HG02852 (cell line): Measurements from ENCODE around the gene EPHA8.

Source experiments
- ATAC-seq: cut with Tn5 transposase; IDR thresholded peaks from one replicate; pipeline ENCODE4 v1.9.1; 2021; ENCODE audit warnings: mild to moderate bottlenecking, moderate library complexity; ENCODE audit not compliant: unreplicated experiment

Gene EPHA8

DNA sequence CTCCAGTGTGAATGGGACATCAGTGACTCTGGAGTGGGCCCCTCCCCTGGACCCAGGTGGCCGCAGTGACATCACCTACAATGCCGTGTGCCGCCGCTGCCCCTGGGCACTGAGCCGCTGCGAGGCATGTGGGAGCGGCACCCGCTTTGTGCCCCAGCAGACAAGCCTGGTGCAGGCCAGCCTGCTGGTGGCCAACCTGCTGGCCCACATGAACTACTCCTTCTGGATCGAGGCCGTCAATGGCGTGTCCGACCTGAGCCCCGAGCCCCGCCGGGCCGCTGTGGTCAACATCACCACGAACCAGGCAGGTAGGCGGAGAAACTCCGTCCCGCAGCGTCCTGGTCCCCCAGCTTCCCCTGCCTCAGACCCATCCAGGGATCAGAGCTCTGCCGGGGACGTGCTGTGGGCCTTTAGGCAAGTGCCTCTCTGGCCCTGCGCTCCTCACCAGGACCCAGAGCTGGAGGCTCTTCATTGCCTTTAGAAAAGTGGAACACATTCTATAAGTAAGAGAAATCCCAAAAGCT, 25.7 kb downstream of the EPHA8 start:
- no peak for ATAC-seq

DNA sequence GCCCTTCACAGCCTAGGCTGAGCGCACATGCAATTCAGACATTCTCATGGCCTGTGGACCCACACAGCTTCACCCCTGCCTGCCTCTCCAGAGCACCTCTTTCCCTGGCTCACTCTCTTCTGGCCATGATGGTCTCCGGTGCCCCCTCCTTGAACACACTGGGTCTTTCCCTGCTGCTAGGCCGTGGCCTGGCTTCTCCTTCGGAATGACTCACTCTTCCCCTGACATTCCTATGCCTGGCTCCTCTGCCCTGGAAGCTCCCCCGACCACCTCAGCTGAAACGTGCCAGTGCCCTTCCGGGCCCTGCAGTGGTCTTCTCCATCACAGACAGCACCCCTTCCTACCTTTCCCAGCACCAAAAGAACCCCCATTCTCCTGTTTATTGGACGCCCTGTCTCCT, 28.3 kb downstream of the EPHA8 start:
- ATAC-seq, result no peak

DNA sequence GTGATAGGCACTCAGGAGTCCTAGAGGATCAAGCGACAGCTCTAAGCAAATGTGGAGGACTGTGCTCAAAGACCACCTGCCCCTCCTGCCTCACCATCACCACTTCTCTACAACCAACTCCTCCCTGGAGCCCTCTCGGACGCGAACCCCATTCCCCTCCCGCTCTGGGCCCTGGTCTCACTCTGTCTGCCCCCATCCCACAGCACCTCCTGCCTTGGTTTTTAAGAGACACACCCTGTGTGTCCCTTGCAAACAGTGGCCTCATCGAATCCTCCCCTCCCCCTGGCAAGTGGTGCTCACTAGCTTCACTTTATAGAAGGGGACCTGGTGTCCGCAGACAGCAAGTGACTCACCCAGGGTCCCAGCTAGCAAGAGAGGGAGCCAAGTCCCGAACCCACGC, 28.8 kb downstream of the EPHA8 start:
- no peak for ATAC-seq

DNA sequence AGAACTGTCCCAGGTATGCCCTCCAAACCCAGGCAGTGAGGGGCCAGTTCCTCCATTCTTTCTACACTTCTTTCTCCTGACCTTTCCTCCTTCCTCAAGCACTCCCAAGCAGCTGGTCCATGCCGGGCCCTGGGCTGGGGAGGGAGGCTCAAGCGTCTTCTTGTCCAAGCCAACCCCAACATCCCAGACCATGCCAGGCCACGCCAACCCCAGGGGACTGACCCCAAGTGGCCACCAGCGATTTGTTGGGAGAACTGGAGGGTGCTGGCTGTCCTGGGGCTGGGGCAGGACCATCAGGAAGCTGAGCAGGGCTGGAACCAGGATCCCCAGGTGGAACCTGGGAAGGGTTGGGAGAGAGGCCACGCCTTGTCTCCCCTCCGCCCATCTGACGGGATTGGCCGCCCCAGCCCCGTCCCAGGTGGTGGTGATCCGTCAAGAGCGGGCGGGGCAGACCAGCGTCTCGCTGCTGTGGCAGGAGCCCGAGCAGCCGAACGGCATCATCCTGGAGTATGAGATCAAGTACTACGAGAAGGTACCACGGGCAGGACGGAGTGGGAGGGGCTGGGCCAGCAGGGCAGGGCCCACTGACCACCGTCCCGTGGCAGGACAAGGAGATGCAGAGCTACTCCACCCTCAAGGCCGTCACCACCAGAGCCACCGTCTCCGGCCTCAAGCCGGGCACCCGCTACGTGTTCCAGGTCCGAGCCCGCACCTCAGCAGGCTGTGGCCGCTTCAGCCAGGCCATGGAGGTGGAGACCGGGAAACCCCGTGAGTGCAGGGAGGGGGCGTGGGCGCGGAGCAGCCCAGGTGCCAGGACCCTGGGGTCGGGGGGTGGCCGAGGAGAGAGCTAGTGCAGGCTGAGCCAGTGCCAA, 29.9 kb downstream of the EPHA8 start:
- ATAC-seq, result no peak

GRCh38 chr1:22594396-22594795, 31.1 kb downstream of the EPHA8 start:
- no peak for ATAC-seq

- no peak for ATAC-seq
Observed at GRCh38 chr1:22595108-22595507, 31.8 kb downstream of the EPHA8 start.

DNA sequence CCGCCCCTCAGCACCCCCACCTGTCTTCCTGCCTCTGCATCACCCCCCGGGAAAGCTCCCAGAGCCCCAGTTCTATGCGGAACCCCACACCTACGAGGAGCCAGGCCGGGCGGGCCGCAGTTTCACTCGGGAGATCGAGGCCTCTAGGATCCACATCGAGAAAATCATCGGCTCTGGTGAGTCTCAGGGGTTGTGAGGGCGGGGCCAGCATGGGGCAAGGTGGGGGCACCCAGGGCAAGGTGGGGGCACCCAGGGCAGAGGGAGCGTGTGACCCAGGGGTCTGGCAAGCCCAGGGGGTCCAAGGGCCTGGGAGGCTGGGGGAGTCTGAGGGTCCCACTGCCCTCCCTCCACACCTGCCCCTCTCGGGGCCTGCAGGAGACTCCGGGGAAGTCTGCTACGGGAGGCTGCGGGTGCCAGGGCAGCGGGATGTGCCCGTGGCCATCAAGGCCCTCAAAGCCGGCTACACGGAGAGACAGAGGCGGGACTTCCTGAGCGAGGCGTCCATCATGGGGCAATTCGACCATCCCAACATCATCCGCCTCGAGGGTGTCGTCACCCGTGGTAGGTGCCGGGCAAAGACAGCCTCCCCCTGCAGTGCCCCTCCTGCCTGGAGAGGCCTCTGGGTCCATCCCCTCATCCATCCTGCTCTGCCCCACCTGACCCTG, 34.1 kb downstream of the EPHA8 start:
- ATAC-seq, result no peak

- no peak for ATAC-seq
Observed at GRCh38 chr1:22597996-22598395, 34.7 kb downstream of the EPHA8 start.

DNA sequence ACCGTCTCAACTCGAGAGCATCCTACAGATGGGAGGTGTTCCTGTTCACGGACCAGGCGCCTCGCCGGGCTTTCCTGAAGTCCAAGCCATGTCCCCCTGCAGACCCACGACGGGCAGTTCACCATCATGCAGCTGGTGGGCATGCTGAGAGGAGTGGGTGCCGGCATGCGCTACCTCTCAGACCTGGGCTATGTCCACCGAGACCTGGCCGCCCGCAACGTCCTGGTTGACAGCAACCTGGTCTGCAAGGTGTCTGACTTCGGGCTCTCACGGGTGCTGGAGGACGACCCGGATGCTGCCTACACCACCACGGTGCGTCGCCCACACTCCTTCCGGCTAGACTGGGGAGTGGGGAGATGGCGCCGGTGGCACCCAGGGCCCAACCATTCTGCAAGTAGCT, 35.4 kb downstream of the EPHA8 start:
- no peak for ATAC-seq

DNA sequence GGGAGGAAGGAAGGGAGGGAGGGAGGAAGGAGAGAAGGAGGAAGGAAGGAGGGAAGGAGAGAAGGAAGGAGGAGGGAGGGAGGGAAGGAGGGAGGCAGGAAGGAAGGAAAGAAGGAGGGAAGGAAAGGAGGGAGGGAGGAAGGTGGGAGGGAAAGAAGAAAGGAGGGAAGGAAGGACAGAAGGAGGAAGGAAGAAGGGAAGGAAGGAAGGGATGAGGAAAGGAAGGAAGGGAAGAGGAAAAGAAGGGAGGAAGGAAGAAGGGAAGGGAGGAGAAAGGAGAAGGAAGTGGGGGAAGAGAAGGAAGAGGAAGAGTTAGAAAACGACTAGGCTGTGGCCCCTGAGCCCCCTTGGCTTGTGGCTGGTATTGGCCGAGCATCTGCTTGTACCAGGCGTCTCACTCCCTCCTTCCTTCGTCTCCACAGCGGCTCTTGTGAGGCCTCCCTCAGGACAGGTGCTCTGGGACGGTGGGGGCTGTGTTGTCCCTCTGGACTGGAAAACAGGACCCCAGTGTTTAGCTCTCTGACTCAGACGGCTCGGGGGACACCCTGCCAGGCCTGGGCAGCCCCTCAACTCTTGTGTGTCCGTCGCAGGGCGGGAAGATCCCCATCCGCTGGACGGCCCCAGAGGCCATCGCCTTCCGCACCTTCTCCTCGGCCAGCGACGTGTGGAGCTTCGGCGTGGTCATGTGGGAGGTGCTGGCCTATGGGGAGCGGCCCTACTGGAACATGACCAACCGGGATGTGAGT, 37.0 kb downstream of the EPHA8 start:
- ATAC-seq, result no peak

GRCh38 chr1:22600817-22601605, 37.7 kb downstream of the EPHA8 start:
- no peak for ATAC-seq

DNA sequence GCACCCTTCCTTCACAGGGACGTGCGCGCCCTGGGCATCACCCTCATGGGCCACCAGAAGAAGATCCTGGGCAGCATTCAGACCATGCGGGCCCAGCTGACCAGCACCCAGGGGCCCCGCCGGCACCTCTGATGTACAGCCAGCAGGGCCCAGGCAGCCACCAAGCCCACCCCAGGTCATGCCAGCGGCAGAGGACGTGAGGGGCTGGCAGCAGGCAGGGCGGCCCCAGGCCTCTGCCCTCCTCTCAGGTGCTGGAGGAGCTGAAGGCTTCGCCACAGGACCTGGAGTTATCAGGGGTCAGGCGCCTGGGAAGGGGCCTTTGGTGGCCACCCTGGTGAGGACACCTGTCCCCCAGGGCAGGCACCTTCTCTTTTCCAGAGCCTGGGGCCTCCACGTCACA, 38.3 kb downstream of the EPHA8 start:
- no peak for ATAC-seq

DNA sequence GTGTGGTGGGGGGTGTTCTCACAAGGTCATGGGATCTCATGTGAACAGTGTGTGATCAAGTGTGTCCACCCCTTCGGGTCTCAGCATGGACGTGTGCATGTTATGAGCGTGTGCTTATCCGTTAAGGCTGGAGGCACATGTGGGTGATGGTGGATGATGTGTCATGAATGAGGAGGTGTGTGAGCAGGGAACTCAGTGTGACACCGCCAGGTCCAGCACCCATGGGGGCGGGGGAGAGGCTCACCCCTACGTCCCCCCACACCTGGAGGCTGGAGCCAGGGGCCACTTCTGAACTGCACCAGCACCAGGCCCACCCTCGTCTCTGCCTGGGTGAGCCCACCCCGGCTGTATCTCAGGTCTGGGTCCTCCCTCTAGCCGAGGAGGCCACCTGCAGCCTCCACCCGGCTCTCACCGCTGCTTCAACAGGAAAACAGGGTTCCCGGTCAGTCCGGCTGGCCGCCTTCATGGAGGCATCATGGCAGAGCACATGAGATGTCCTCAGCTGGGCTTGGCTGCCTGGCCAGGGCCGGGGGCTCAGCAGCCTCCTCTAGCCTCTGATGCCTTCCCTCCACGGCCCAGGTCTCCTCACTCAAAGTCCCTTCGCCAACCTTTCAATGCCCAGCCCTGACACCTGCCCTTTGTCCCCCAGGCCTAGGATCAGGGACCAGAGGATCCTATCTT, 38.9 kb downstream of the EPHA8 start:
- ATAC-seq, result no peak

- ATAC-seq, result no peak
Observed at GRCh38 chr1:22606161-22606560, 42.9 kb downstream of the EPHA8 start.

- ATAC-seq, result no peak
Observed at GRCh38 chr1:22607154-22607553, 43.9 kb downstream of the EPHA8 start.

GRCh38 chr1:22608361-22608760, 45.1 kb downstream of the EPHA8 start:
- no peak for ATAC-seq

DNA sequence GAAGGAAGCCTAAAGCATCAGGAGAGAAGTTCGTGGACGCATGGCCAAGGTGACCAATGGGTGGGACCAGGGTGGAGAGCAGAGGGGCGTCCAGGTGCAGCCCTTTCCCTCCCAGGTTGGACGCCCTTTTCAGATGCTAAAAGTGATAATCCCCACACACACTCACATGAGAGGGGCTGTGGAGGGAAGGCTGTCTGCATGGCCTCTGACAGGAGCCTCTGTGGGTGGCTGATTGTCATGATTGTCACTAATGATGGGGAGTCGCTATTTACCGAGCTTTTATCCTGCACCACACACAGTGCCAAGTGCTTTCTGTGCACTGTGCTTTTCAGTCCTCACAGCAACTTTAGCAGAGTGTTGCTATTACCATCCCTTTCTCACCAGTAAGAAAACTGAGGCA, 46.0 kb downstream of the EPHA8 start:
- ATAC-seq, result no peak

GRCh38 chr1:22611530-22611947, 48.2 kb downstream of the EPHA8 start:
- no peak for ATAC-seq

DNA sequence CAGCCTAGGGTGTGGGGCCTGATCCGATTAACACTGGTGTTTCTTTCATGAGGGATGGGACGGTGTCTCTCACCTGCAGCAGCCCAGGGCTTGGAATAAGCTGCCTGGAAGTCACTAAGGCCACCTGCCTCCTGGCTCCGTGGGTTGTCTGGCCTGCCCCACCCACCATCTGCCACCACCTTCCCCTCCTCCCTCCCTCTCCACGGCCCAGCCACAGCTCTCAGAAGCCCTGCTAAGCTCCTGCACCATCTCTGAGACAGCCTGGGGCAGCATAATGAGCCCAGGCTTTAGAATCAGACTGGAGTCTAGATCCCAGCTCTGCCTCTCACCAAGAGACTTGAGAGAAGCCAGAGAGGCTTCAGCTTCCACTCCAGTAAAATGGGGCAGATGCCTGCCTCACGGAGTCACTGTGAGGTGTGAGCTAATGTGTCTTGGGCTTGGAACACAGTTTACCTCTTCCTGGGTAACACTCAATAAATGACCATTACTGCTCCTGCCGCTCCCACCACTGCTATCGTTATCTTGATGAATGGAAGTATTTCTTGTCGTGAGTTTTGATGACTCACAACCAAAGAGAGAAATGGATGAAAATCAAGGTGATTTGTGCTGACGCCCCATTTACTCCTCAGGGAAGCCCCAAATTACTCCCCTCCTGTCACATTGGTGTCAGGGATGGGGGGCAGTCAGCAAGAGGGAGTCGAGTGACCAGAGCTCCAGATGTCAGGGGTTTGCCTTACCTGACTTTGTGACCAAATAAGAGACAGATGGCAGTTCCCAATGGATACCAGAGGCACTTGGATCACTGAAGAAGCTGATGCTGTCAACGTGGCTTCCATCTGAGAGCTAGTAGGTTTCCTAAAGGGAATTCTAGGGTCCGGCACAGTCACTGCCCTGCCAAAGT, 49.6 kb downstream of the EPHA8 start:
- no peak for ATAC-seq
